Activated CD8-positive, alpha-beta memory T cell treated with anti-CD3 and anti-CD28 coated beads, Interleukin-2, amount 50 U/mL, for 4 hours (primary cell): ENCODE data around the gene ZDHHC16.
"Not testable (repeated sequence)": the region's sequence is repeated elsewhere in the genome, so short reads cannot be mapped to it uniquely, and the experiment has no call there.

Experiments
- DNase-seq: peaks from one replicate; pipeline ENCODE4 v3.0.0-alpha.2; 2020

ZDHHC16 gene

GRCh38 chr10:97445722-97446639, at the start of gene ZDHHC16, which contains the start of gene EXOSC1:
TSS of gene ZDHHC16 (plus strand) at chr10:97446175. CDS start at chr10:97451676, 5,501 bp downstream.
TSS of gene EXOSC1 (minus strand) at chr10:97446006. CDS start at chr10:97445985, 21 bp downstream.
- DNase-seq, result peak; percentile 90

GRCh38 chr10:97399843-97400545, 46.0 kb upstream of the ZDHHC16 start:
- peak; percentile 51 for DNase-seq

- peak; percentile 76 for DNase-seq
Measured at GRCh38 chr10:97400665-97401454, 45.1 kb upstream of the ZDHHC16 start, which contains the start of gene RRP12. TSS of gene RRP12 (minus strand) at chr10:97401340. CDS start at chr10:97401231, 109 bp downstream.

DNA sequence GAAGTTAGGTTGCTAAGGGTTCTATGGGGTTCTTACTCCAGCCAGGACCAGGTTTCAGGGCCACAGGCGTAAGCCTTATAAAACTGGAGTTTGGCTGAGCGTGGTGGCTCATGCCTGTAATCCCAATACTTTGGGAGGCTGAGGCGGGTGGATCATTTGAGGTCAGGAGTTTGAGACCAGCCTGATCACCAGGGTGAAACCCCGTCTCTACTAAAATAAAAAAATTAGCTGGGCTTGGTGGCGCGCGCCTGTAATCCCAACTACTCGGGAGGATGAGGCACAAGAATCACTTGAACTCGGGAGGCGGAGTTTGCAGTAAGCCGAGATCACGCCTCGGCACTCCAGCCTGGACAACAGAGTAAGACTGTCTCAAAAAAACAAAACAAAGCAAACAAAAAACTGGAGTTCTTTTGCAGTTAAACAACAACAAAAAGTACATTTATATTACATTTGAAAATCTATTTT, 44.5 kb upstream of the ZDHHC16 start:
- no peak for DNase-seq

DNA sequence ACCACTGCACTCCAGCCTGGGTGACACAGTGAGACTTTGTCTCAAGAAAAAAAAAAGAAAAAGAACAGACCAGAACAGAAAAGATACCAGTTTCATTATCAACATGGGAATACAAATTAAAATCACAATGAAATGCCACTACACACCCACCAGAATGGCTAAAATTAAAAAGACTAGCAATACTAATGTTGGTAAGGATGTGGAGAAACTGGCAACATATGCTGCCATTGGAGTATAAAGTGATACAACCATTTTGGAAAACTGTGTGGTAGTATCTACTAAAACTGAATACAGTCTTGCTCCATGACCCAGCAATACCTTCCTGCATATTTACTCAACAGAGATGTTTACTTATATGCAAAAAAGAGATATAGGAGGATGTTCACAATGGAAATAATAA, 41.9 kb upstream of the ZDHHC16 start:
- DNase-seq, result no peak

DNA sequence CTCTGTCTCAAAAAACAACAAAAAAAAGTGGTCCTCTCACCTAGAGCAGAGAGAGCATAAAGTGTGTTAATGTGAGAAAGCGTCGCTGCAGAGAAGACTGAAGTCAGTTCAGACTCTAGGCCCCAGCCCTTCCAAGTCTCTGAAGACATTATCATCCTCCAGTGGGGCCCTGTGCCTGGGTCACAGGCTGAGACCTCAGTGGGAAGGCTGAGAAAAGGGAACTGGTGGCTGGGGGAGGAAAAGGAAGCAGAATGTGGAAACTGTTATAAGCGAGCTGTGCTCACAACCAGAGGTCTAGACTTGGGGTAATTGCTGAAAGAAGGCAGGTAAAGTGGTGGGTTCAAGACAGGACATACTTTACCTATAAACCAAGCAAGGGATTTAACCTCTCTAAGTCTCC, 39.9 kb upstream of the ZDHHC16 start:
- DNase-seq, result no peak

DNA sequence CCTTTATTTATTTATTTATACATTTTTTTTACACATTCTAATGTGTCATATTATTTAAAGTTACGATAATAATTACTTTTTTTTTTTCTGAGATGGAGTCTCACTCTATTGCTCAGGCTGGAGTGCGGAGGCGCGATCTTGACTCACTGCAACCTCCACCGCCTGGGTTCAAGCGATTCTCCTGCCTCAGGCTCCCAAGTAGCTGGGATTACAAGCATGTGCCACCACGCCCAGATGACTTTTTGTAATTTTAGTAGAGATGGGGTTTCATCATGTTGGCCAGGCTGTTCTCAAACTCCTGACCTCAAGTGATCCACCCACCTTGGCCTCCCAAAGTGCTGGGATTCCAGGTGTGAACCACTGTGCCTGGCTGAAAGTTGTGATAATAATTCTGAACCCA, 39.5 kb upstream of the ZDHHC16 start:
- not testable (repeated sequence) for DNase-seq

DNA sequence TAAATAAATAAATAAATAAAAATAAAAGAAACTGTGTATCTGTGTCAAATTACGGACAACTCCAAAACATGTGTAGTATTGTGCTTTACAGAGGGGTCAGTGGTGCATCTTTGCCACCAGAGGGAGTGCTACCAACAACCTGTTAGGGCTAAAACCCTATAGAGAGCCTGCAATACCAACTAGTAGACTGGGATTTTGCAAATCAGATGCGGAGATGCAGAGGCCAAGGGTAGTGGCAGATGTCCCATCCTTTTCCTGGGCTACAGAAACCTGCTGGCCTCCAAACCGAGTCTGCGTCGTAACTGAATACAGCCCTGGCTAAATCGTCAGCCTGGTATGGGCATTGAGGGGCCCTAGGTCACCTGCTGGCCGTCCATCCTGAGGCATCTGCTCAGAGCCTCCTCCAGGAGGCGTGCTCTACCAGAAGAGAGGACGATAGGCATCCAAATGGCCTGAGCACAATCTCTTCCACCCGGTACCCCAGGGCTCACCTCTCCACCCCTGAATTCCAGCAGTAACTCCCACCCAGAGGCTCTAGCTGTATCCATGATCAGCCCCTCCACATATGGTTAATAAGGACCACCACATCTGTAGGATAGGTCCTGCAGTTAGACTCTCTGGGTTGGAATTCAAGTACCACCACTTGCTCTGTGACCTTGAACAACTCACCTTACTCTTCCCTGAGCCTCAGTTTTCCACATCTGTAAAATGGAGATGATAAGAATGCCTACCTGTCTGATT, 38.6 kb upstream of the ZDHHC16 start:
- peak; percentile 54 for DNase-seq

GRCh38 chr10:97407952-97408248, 38.1 kb upstream of the ZDHHC16 start:
- DNase-seq, result no peak

DNA sequence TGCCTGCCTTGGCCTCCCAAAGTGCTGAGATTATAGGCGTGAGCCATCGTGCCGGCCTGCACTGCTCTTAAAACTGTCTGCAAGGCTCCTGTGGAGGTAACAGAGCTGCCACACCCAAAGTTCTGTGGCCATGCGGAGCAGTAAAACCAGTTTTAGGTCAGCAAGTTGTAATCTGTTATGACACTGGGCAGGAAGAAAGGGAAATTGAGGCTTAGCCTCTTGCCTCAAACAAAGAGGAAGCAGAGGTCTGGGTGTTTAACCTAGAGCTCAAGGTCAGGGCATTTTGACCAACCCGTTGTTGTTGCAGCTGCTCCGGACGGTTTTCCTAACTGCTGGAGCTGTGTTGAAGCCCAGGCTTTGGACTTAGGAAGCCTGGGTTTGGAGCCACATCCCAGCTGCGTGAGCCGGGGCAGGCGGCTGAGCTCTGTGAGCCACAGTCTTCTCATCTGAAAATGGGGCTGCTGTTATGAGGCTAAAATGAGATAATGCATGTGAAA, 37.4 kb upstream of the ZDHHC16 start:
- no peak for DNase-seq

- no peak for DNase-seq
Measured at GRCh38 chr10:97411406-97411805, 34.6 kb upstream of the ZDHHC16 start.

DNA sequence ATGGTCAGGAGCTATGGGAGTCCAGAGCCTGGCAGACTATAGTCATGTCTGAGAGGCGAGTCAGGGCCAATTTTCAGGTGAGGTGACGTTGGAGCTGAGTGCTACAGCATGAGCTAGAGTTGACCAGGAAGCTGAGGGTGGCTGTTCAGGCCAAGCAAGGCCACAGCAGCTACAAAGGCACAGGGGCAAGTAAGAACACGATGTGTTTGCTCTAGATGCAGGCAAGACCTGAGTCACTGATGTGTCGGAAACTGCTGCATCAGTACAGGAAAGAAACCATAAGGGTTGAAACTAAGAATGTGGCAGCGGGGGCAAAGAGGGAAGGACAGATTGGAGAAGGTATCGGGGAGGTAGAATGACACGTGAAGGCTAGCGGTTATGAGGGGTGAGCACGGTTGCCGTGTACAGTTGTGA, 33.1 kb upstream of the ZDHHC16 start:
- no peak for DNase-seq

DNA sequence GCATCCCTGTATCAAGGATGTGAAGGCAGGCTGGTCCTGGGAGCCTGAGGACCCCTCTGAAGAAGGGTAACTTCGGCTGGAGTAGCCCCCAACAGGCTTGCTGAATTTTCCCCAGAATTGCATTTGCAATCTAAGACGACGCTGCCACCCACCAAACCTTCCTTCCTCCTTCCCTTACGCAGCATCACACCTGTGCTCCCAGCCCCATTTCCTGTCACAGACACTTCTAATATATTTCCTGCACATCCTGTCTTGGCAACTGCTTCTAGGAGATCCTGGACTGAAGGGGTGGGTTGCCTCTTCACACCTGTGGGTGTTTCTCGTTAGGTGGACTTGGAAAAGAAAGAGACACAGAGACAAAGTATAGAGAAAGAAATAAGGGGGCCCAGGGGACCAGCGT, 29.4 kb upstream of the ZDHHC16 start:
- DNase-seq, result no peak

GRCh38 chr10:97423757-97424098, 22.2 kb upstream of the ZDHHC16 start:
- DNase-seq, result not testable (repeated sequence)

DNA sequence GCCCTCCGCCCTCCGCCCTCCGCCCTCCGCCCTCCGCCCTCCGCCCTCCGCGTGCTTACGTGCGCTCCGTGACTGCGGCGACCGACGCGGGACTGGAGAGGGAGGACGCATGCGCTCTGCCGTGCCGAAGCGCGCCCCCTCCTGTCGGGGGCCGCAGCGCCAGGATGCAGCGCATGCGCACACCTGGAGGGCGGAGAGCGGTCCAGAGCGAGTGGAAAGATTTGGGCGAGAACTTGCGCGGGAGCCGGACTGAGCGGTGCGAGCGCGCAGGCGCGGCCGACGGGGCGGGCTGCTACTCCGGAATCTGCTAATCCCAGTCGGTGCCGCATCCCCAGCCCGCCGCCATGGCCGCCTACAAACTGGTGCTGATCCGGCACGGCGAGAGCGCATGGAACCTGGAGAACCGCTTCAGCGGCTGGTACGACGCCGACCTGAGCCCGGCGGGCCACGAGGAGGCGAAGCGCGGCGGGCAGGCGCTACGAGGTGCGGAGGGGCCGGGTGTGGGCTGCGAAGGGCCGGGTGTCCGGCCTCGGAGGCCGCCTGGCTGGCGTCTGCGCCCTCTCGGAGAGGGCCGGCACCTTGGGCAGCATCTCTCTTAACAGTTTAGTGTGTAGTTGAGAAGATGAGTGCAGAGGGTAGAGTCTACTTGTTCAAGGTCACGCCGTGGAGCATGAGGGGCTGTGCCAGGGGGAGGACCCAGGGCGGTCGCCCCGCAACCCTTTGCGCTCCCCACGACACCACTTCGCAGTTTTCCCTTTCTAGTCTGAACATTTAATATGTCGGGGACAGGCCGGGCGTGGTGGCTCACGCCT, 19.8 kb upstream of the ZDHHC16 start, which contains the start of gene PGAM1:
Gene PGAM1 (plus strand): TSS at position 228 of the 812 bp plus-strand sequence. CDS start 117 bp downstream, at position 345.
- peak; percentile 95 for DNase-seq

DNA sequence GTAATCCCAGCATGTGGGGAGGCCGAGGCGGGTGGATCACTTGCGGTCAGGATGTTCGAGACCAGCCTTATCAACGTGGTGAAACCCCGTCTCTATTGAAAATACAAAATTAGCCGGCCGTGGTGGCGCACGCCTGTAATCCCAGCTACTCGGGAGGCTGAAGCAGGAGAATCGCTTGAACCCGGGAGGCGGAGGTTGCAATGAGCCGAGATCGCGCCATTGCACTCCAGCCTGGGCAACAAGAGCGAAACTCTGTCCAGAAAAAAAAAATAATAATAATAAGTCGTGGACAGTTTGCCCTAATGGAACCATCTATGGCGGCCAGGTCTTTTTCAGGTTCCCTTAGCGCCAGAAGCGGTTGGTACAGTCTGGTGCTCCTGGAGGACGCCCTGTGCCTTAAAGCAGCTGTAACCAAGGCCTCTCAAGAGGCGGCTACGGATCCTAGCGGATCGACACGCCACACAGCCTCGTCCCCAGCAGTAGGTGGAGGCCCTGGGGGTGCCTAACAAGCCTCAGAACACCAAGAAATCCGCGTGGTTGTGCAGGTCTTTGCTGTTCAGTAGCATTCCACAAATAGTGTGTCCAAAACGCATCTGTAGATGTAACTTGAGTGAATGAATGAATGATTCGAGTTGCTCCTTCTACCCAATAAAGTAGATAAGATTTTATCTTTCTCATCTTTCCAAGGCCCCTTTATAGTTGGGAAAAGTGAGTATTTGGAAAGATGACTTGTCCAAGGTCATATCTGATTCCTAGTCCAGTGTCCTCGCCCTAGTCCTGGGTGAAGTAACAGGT, 19.0 kb upstream of the ZDHHC16 start:
- no peak for DNase-seq

DNA sequence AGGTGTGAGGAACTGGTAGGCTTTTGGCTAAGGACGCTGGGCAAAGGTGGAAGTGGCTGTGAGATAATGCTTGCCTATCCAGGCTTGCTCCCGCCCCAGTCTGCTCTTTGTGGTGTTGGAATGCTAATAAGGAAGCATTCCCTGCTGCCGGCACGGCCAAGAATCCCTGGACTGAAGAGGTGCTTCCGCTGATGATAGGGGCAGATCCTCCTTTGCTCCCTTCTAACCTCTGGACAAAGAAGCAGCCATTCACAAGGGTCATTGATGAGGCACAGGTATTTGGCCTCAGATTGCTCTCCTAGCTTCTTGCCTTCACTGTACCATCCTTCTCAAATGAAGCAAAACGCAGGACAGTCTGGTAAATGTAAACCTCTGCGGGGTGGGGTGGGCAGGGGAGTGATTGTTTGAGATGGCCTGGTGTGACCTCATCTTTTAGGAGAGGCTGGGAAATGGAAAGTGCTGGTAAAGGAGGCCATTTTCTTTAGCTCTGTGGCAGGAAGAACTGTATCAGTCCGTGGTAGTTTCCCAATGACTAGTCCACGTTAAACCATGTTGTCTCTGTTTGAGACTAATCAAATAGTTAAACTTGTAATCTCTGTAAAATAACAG, 18.3 kb upstream of the ZDHHC16 start:
- no peak for DNase-seq

GRCh38 chr10:97428572-97428981, 17.4 kb upstream of the ZDHHC16 start:
- peak; percentile 44 for DNase-seq

DNA sequence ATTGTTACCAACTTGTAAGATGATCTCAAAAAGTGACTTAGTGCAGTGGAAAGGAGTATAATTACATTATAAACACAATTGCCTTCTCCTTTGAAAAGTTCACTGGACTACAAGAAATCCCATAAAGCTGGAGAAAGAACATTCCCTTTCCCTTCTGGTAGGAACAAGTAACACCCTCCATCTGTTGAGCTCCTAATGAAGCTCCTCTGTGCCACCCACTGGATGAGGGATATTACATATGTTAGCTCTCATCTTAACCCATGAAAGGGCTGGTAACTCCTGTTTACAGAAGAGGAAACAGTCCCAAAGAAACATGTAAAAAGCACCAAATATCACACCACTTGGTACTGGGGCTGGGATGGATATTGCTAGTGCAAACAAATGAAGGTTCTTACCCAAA, 11.9 kb upstream of the ZDHHC16 start:
- no peak for DNase-seq

DNA sequence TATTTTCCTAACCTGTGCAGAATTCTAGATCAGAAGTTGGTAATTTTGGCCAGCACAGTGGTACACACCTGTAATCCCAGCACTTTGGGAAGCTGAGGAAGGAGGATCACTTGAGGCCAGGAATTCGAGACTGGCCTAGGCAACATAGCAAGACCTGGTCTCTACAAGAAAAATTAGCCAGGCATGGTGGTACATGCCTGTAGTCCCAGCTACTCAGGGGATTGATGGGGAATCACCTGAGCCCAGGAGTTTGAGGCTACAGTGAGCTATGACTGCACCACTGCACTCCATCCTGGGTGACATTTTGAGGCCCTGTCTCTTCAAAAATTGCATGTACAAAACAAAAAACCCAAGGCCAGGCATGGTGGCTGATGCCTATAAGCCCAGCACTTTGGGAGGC, 11.4 kb upstream of the ZDHHC16 start:
- no peak for DNase-seq
